Gastrocnemius medialis (tissue), 4 donors: Measurements from ENCODE around the gene HP.

Experiments used
- CTCF ChIP-seq, 5 experiments: fragments of 450-650 bp in 3 of 5; fragments of 200-600 bp in 2 of 5; sonication (generic) in 2 of 5; IDR thresholded peaks in 4 of 5; conservative IDR thresholded peaks in 1 of 5; 1 replicate in 4 of 5; 2 replicates in 1 of 5; pipeline ENCODE4 v1.5.1; 2016 to 2019; ENCODE audit warnings: antibody characterized with exemption in 5 of 5, mild to moderate bottlenecking in 3 of 5, moderate library complexity in 3 of 5
- POLR2A ChIP-seq, 2 donors: fragments of 450-650 bp; IDR thresholded peaks; one replicate each; pipeline ENCODE4 v1.6.1; 2017; ENCODE audit warnings: antibody characterized with exemption in 2 of 2, mild to moderate bottlenecking in 2 of 2, moderate library complexity in 2 of 2

- no peak for TF ChIP-seq CTCF (IDR thresholded peaks at IDR 0.05 in 4 of 5, conservative IDR thresholded peaks at IDR 0.05 in 1 of 5)
- TF ChIP-seq POLR2A (IDR thresholded peaks at IDR 0.05) = no peak
These were observed 36.9 kb downstream of the HP start for GRCh38 chr16:72091217-72091616.
